ENCODE results near the gene AFDN.

GRCh38 chr6:167877994-167878779, 51.5 kb downstream of the AFDN start:
- TF ChIP-seq POLR2A (IDR thresholded peaks at IDR 0.05; ENCODE audit: low read depth) (no peak), CTCF (IDR thresholded peaks at IDR 0.05) (no peak)
